ENCODE data around the gene CDH12.
"Not testable (repeated sequence)": the region's sequence is repeated elsewhere in the genome, so short reads cannot be mapped to it uniquely, and the experiment has no call there.

CDH12 gene

DNA sequence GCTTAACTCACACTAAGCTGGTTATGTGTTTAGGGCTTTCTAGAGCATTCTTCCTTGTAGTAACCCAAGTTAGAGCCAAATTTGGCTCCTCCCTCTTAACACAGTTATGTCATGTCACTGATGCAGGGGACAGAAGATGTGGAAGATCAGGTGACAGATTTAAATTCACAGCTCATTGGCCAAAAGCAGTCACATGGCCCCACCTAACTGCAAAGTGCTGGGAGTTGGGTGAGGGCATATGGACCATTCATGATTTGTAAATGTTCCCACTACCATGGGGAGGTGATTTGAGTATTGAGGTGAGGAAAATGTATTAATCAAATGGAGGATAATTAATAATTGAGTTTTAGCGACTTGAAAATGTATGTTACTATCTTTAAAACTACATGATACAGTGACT, 829.4 kb downstream of the CDH12 start:
- Histone ChIP-seq H3K4me1 (ENCODE audit: low read length) (peaks cover 6% of the 10 kb centered on the region), H4K20me1 (ENCODE audit: insufficient read depth, low read length) (no peaks in the 10 kb centered on the region), H3K4me2 (ENCODE audit: low read length) (no peak overlapping the region), H3K27ac (ENCODE audit: low read length) (no peak overlapping the region), H3K4me3 (ENCODE audit: low read length) (no peak overlapping the region), H3K79me2 (ENCODE audit: low read length) (no peaks in the 10 kb centered on the region), H3K9me3 (ENCODE audit: insufficient read depth, low read length) (no peaks in the 10 kb centered on the region), H3K27me3 (ENCODE audit: low read depth, low read length) (no peaks in the 10 kb centered on the region), H3K36me3 (replicated peaks; ENCODE audit: low read depth, low read length) (no peaks in the 10 kb centered on the region), H2AFZ (ENCODE audit: low read depth, low read length) (no peak overlapping the region), H3K9ac (ENCODE audit: low read length) (no peak overlapping the region)
- TF ChIP-seq, protein P1, sequence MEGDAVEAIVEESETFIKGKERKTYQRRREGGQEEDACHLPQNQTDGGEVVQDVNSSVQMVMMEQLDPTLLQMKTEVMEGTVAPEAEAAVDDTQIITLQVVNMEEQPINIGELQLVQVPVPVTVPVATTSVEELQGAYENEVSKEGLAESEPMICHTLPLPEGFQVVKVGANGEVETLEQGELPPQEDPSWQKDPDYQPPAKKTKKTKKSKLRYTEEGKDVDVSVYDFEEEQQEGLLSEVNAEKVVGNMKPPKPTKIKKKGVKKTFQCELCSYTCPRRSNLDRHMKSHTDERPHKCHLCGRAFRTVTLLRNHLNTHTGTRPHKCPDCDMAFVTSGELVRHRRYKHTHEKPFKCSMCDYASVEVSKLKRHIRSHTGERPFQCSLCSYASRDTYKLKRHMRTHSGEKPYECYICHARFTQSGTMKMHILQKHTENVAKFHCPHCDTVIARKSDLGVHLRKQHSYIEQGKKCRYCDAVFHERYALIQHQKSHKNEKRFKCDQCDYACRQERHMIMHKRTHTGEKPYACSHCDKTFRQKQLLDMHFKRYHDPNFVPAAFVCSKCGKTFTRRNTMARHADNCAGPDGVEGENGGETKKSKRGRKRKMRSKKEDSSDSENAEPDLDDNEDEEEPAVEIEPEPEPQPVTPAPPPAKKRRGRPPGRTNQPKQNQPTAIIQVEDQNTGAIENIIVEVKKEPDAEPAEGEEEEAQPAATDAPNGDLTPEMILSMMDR (IDR thresholded peaks at IDR 0.05; ENCODE audit: low read depth, low read length) = no peak
- TF ChIP-seq EZH2phosphoT487 (IDR thresholded peaks at IDR 0.05; ENCODE audit: low read depth) = no peak

DNA sequence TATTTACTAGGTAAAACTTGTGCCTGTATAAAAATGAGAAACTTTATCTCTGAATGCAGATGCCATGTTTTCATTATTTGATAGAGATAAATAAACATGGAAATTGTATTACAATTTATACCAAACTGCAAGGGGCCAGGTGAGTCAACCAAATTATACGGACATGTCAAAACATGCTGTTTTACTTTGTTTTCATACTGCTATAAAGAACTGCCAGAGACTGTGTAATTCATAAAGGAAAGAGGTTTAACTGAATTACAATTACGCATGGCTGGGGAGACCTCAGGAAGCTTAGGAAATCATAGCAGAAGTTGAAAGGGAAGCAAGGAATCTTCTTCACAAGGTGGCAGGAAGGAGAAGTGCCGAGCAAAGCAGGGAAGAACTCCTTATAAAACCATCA, 840.3 kb downstream of the CDH12 start:
- H3K36me3 ChIP-seq (replicated peaks; ENCODE audit: low read depth, low read length); H3K4me1 ChIP-seq (ENCODE audit: low read length); H3K27ac ChIP-seq (ENCODE audit: low read length); H4K20me1 ChIP-seq (ENCODE audit: insufficient read depth, low read length); H3K4me2 ChIP-seq (ENCODE audit: low read length); H3K27me3 ChIP-seq (ENCODE audit: low read depth, low read length); H2AFZ ChIP-seq (ENCODE audit: low read depth, low read length); H3K9me3 ChIP-seq (ENCODE audit: insufficient read depth, low read length); H3K79me2 ChIP-seq (ENCODE audit: low read length); H3K4me3 ChIP-seq (ENCODE audit: low read length); H3K9ac ChIP-seq (ENCODE audit: low read length): not testable (repeated sequence)

DNA sequence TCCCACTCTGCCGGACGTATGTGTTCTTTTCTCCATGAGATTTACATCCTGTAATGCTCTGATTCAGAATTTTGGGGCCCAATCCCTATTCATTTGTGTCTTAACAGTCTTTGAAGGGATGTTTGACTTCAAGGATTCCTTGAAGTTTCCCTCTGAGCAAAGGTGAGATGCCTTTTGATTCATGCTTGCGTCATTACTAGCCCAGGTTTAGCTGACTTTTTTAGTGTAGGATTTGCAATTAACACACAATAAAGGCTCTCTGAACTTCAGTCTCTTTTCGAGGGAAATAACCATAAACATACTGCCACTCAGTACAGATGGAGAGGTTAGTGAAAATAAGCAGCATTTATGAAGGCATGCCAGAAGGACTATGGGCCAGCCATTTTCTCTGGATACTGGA, 842.3 kb downstream of the CDH12 start:
- H4K20me1 ChIP-seq (ENCODE audit: insufficient read depth, low read length); H3K4me2 ChIP-seq (ENCODE audit: low read length); H3K79me2 ChIP-seq (ENCODE audit: low read length); H2AFZ ChIP-seq (ENCODE audit: low read depth, low read length); H3K9me3 ChIP-seq (ENCODE audit: insufficient read depth, low read length); H3K27ac ChIP-seq (ENCODE audit: low read length); H3K27me3 ChIP-seq (ENCODE audit: low read depth, low read length); H3K36me3 ChIP-seq (replicated peaks; ENCODE audit: low read depth, low read length); H3K4me1 ChIP-seq (ENCODE audit: low read length); H3K9ac ChIP-seq (ENCODE audit: low read length); H3K4me3 ChIP-seq (ENCODE audit: low read length): not testable (repeated sequence)

DNA sequence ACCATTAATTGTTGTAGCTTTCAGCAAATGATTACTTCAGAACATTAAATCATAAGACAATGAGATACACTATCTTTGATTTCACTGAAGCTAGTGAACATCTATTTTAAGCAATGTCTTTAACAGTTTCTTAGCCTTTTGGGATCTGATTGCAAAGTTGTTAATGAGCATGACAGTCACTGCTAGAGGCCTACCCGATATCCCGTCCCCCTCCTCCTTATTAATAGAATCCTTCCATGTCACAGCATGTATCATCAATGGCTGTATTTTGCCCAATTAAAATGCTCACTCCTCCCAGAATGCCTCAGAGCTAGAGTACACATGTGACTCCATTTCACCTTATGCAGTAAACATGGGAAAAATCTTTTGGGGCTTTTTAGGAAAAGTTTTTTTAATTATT, 852.0 kb downstream of the CDH12 start:
- H3K4me3 ChIP-seq (ENCODE audit: low read length); H3K9ac ChIP-seq (ENCODE audit: low read length); H3K79me2 ChIP-seq (ENCODE audit: low read length): not testable (repeated sequence)

DNA sequence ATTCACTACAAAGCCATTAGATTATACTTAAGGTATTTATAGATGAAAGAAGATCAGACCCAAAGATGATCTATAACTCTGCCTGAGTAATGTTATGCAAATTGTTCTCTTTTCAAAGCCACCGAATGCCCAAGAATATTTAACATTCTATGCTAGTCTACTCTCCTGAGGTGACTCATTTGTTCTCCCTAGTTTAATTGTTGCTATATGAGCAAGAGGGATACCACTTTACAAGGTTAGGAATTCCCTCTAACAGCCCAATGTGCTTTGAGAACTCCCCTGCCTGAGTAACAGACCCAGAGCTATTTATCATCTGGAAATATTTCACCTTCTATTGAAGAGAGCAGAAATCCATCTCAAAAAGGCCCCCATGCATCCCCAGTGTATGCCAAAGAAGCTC, 867.3 kb downstream of the CDH12 start:
- not testable (repeated sequence) for H3K4me1 ChIP-seq (ENCODE audit: low read length); H3K4me3 ChIP-seq (ENCODE audit: low read length); H3K4me2 ChIP-seq (ENCODE audit: low read length); H3K27me3 ChIP-seq (ENCODE audit: low read depth, low read length); H3K9me3 ChIP-seq (ENCODE audit: insufficient read depth, low read length); H3K9ac ChIP-seq (ENCODE audit: low read length); H3K36me3 ChIP-seq (replicated peaks; ENCODE audit: low read depth, low read length); H4K20me1 ChIP-seq (ENCODE audit: insufficient read depth, low read length); H2AFZ ChIP-seq (ENCODE audit: low read depth, low read length); H3K79me2 ChIP-seq (ENCODE audit: low read length); H3K27ac ChIP-seq (ENCODE audit: low read length)

More for the DNA sequence above, 852.0 kb downstream of the CDH12 start:
- not testable (repeated sequence) for H3K36me3 ChIP-seq (replicated peaks; ENCODE audit: low read depth, low read length); H3K27me3 ChIP-seq (ENCODE audit: low read depth, low read length); H2AFZ ChIP-seq (ENCODE audit: low read depth, low read length); H3K9me3 ChIP-seq (ENCODE audit: insufficient read depth, low read length); H3K4me2 ChIP-seq (ENCODE audit: low read length); H3K27ac ChIP-seq (ENCODE audit: low read length); H3K4me1 ChIP-seq (ENCODE audit: low read length); H4K20me1 ChIP-seq (ENCODE audit: insufficient read depth, low read length)

DNA sequence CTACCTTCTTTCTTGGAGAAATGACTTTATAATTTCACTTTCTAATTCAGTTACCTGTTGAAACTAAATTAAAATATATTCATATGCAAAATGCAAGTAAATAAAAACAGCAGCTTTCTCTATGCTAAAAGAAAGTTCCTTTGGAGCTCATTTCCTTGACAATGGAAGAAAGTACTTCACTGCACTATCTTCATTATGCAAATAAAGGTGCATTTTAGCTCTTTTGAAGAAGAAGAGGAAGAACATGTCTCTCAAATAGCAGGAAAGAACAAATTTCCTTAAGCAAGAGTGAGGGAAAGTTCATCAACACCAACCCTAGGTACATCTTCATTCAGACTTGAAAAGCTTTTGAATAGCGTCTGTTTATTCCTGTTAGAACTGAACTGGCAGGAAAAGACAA, 901.6 kb downstream of the CDH12 start:
- H3K9ac ChIP-seq (ENCODE audit: low read length); H3K4me3 ChIP-seq (ENCODE audit: low read length); H3K4me2 ChIP-seq (ENCODE audit: low read length); H3K27me3 ChIP-seq (ENCODE audit: low read depth, low read length); H3K4me1 ChIP-seq (ENCODE audit: low read length); H3K36me3 ChIP-seq (replicated peaks; ENCODE audit: low read depth, low read length); H2AFZ ChIP-seq (ENCODE audit: low read depth, low read length); H3K27ac ChIP-seq (ENCODE audit: low read length); H3K79me2 ChIP-seq (ENCODE audit: low read length); H3K9me3 ChIP-seq (ENCODE audit: insufficient read depth, low read length); H4K20me1 ChIP-seq (ENCODE audit: insufficient read depth, low read length): not testable (repeated sequence)
